Ramos (cell line): Measurements from ENCODE around the gene DIO1.
"Not testable (repeated sequence)": the region's sequence is repeated elsewhere in the genome, so short reads cannot be mapped to it uniquely, and the experiment has no call there.

Experiments used
- in situ Hi-C: fragments of 300-500 bp; cut with MboI; formaldehyde crosslinking; loops from one replicate; pipeline ENCODE4 v1.14.3; 2022; ENCODE audit warnings: low sequenced_read_pairs; ENCODE audit not compliant: unreplicated experiment

DIO1 gene

DNA sequence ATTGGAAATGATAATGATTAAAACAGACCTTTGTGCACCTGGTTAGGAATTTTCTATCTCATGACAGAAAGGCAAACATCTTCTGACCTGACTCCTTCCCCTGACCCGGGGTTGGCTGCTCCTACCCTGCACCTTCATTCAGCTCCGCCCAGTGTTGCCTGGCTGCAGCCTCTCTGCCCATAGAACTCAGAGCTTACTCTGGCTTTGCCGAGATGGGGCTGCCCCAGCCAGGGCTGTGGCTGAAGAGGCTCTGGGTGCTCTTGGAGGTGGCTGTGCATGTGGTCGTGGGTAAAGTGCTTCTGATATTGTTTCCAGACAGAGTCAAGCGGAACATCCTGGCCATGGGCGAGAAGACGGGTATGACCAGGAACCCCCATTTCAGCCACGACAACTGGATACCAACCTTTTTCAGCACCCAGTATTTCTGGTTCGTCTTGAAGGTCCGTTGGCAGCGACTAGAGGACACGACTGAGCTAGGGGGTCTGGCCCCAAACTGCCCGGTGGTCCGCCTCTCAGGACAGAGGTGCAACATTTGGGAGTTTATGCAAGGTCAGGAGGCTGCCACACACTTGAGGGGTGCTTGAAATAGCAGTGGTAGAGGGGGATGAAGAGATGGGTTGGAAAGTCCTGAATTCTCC, at the start of gene DIO1:
DIO1 (plus strand) TSS at position 189 of the 638 bp plus-strand sequence; CDS start at position 213, 24 bp downstream.
- in situ Hi-C loops = no loop called here

DNA sequence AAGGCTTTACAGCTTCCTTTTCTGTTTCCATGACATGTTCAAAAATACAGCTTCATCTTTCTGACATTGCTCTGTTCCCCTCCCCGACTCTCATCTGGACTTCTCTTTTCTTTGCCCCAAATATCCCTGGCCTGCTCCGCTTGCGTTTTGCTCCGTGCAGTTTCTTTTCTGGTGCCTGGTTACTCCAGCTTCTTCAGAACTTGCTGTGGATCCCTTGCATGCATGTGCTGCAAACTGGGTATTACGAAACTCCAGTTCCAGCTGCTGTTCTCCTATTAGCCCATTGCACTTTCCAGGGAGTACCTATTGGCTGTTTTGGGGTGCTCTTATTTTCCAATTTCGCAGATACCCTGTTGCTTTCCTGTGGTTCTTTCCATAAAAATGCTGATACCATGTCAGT, 46.0 kb upstream of the DIO1 start:
- in situ Hi-C loops = no loop called here

DNA sequence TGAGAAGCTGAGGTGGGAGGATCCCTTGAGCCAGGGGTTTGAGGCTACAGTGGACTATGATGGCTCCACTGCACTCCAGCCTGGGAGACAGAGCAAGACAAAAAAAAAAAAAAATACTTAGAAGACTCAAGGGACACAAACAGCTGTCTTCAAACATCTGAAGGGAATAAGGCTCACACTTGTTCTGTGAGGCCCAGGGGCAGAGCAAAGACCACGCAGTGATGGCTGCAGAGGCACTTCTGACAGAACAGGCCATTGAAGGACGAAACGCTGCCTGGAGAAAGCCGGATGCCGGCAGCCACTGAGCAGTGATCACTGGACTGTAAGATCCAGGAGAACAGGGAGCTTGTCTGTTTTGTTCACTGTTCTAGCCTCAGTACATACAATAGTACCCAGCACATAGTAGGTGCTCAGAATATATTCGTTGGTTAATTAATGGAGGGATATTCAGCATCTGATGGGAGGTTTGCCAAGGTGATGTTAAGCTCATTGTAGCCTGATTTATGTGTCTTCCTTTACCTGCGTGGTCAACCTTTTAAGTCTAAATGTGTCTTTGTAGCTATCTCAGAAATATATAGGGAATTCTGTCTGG, 43.8 kb upstream of the DIO1 start:
- in situ Hi-C loops = loop anchor here (5.0 to 25.0 kb wide), 2 partner anchors 112 to 637 kb away; no protein-coding TSS in a partner anchor

DNA sequence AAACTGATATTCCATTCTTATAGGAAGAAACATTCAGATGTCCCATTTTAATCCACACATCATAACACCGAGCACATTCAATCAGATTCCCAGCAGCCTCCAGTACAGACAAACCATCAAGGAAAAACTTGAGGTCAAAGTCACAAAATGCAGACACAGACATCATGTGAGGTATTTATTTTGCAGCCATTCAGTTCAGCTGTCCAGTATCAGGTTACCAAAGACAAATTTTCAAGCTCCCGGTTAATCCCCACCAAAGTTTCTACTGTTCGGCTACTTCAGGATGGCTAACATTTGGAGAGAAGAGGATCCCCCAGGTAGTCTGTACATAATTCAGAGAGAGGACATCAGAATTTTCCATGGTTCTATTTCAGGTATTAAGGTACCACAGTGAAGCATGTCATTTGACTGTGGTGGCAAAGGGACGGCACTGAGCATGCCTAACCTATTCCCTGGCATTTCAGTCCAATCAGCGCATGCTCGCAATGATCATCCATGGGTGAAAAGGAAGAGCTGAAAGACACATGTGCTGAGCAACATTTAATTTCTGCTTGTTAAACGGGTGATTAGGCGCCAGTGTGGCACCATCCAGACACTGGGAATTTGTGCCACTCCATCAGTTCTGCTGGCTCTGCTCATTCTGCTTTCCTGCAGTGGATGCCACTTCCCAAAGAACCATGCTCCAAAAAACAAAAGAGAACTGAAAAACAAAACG, 42.3 kb upstream of the DIO1 start:
- in situ Hi-C loops = loop anchor here (5.0 to 25.0 kb wide), 2 partner anchors 111 to 636 kb away; no protein-coding TSS in a partner anchor

DNA sequence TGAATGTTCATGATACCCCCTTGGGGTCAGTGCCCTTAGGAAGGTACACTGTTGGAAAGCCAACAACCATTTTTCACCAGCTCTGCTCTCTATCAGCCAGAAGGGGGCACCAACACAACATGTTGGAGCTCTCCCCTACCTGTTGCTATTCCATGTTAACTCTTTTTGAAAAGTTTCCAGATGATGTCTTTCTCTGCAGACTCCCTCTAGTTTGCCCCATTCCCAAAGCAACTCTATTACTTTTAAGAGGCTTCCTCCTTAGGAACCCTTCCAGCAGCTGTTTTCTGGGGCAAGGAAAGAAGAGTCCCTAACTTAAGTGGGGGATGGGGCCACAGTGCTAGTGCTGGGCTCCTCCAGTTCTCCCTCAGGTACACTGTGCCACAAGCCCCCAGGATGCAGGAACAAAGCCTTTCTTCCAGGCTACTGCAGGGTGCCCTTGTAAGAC, 33.0 kb upstream of the DIO1 start:
- in situ Hi-C loops = loop anchor here (25.0 kb wide), 1 partner anchor 626 kb away; no protein-coding TSS in a partner anchor

DNA sequence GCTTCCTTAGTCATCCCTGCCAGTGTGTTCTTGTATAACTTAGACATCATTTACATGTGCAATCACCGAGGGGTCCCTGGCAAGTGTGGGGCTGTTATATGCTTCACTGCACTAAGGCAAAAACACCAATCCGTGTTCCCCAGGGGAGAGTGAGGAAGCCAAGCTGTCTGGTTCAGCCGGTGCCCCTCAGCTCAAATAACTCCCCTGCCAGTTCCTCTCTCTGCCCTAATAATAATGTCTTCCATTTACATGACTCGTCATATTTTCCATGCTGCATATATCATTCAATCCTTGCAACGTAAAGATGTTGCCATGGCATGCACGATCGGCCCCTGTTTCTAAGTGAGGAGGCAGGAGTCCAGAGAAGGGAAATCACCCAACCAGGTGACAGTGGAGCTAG, 31.5 kb upstream of the DIO1 start:
- in situ Hi-C loops = loop anchor here (25.0 kb wide), 1 partner anchor 625 kb away; no protein-coding TSS in a partner anchor

DNA sequence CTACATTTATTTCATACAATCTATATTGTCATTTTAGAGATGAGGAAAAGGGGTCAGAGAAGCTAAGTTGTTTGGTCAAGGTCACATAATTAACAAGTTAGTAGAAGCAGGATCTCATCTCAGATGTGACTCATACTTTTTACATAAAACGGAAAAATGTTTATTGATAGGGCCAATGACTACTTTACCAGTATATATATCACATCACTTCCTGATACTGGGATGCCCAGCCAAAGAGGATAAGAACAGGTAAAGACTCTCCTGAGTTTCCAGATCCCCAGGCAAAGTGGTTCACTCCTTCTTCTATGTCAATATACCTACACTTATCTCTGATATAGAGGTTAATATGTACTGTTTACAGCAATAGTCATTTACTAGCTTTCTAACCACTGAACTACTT, 25.4 kb upstream of the DIO1 start:
- in situ Hi-C loops = loop anchor here (25.0 kb wide), 1 partner anchor 619 kb away; no protein-coding TSS in a partner anchor

DNA sequence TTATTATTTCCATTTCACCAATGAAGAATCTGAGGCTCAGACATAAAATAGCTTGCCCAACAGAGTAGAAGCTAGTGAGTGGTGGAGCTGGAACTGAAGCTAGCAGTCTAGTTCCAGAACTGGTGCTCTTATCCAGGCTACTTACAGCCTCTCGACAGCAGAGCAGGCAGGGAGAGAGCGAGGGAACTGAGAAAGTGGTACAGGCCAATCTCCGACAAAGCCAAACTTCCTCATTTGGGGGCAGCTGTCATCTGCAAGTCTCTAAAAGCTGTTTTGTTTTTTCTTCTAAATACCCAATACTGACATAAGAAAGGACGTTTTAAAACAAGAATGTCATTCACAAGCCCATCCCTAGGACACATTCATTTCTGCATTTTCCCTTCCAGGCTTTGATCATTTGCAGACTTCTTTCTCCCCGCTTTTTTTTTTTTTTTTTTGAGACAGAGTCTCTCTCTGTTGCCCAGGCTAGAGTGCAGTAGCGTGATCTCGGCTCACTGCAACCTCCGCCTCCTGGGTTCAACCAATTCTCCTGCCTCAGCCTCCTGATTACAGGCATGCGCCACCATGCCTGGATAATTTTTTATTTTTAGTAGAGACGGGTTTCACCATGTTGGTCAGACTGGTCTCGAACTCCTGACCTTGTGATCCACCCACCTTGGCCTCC, 24.4 kb upstream of the DIO1 start:
- in situ Hi-C loops = loop anchor here (25.0 kb wide), 1 partner anchor 618 kb away; no protein-coding TSS in a partner anchor

DNA sequence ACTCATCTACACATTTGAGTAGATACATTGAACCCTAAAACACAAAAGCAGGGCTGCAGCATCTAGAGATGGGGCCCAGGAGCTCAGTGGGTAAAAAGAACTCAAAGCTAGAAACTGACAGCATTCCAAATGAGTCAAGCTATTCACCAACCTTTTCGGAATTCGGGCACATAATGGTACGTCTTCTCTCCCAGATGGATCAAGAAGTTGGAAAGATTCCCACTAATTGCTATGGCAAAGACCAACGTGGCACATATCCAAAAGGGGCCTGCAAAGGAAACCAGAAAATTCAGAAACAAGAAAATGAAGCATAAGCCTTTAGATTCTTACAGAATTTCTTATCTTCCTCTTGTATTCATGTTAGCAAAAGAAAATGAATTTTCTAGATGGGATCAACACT, 22.8 kb upstream of the DIO1 start:
- in situ Hi-C loops = loop anchor here (25.0 kb wide), 1 partner anchor 616 kb away; no protein-coding TSS in a partner anchor

DNA sequence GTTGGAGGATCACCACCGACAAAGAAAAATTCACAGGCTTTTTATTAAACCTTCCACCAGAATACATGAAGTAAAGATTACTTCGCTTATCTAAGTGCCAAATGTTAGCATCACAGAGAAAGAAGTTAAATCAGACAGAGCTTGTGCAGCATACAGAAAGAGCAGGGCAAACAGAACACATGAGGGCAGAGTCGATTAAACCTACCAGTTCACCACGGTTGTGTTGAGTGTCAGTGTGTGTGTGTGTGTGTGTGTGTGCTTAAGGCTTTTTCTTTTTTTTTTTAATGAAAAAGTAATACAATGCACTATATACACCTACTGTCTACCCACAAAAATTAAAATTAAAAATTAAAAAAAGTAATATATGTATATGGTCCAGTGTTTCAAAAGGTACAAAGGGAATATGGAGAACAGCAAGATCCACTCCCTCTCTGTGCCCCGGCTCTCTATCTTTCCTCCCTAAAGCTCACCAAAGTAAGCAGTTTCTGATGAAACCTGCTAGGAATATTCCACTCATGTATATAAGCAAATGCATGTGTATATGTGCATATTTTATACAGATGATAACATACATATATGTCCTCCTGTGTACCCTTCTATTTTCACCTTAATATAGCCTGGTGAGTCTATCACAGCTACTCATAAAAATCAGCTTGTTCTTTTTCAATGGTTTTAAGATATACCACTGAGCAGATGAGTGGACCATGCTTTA, 22.1 kb upstream of the DIO1 start:
- in situ Hi-C loops = loop anchor here (25.0 kb wide), 1 partner anchor 615 kb away; no protein-coding TSS in a partner anchor

DNA sequence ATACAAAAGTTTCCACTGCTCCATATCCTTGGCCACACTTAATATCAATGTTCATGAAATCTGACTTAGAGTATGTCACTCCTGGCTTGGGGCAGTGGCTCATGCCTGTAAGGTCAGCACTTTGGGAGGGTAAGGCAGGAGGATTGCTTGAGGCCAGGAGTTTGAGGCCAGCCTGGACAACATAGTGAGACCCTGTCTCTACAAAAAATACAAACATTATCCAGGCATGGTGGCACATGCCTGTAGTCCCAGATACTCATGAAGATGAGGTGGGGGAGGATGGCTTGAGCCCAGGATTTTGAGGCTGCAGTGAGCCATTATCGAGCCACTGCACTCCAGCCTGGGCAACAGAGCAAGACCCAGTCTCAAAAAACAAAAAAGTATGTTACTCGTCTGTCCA, 18.8 kb upstream of the DIO1 start:
- in situ Hi-C loops = not testable (repeated sequence)

DNA sequence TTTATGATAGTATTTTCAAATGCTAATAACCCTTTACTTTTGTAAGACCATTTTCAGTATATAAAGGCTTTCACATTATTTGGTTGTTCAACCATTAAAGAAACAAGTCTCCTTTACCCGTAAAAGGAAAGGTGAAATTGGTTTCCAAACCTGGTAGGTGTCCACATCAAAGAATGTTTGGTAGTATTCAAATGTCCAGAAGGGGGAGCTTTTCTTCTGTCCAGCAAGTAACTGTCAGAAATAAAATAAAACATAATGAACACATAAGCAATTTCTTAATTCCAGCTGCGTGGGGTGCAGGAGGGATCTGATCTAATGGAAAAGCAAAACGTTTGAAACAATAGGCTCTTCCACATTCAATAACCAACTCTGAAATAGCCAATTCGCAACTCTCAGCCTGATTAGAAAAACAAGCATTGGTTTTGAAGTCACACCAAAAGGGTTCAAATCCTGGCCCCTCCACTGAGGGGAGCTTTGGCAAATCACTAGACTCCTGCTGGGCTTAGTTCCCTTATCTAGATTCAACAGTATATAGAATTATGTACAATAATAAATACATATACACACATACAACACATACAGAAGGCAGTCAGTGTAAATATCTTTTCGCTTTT, 15.4 kb upstream of the DIO1 start:
- in situ Hi-C loops = no loop called here

DNA sequence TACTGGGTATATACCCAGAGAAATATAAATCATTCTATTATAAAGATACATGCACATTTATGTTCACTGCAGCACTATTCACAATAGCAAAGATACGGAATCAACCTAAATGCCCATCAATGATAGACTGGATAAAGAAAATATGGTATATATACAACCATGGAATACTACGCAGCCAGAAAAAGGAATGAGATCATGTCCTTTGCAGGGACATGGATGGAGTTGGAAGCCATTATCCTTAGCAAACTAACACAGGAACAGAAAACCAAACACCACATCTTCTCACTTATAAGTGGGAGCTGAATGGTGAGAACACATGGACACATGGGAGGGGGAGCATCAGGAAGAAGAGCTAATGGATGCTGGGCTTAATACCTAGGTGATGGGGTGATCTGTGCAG, 12.1 kb upstream of the DIO1 start:
- in situ Hi-C loops = not testable (repeated sequence)

DNA sequence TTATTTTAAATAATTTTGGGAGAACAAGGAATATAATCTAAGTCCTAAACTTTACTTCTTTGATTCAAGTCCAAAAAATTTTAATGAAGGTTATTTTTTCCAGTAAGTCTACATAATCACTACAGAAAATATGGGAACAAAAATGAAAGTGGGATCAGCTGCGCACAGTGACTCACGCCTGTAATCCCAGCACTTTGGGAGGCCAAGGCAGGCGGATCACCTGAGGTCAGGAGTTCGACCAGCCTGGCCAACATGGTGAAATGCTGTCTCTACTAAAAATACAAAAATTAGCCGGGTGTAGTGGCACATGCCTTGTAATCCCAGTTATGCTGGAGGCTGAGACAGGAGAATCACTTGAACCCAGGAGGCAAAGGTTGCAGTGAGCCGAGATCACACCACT, 10.4 kb upstream of the DIO1 start:
- in situ Hi-C loops = not testable (repeated sequence)

DNA sequence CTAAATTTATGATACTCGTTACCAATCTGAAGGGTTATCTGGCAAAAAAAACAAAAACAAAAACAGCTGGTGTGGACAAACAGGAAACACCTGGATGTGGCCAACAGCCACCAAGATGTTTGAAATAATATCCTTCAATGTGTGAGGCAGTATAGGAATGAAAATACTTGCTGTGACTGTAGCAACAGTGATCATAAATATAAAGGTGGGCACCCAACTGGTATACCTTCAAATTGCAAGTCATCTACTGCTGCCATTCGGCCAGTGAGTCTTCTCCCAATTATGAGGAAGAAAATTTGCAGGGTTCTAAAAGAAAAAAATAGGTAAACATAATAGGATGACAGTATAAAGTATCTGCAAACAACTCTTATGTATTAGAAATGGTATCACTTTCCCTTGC, 5.3 kb upstream of the DIO1 start:
- in situ Hi-C loops = no loop called here

DNA sequence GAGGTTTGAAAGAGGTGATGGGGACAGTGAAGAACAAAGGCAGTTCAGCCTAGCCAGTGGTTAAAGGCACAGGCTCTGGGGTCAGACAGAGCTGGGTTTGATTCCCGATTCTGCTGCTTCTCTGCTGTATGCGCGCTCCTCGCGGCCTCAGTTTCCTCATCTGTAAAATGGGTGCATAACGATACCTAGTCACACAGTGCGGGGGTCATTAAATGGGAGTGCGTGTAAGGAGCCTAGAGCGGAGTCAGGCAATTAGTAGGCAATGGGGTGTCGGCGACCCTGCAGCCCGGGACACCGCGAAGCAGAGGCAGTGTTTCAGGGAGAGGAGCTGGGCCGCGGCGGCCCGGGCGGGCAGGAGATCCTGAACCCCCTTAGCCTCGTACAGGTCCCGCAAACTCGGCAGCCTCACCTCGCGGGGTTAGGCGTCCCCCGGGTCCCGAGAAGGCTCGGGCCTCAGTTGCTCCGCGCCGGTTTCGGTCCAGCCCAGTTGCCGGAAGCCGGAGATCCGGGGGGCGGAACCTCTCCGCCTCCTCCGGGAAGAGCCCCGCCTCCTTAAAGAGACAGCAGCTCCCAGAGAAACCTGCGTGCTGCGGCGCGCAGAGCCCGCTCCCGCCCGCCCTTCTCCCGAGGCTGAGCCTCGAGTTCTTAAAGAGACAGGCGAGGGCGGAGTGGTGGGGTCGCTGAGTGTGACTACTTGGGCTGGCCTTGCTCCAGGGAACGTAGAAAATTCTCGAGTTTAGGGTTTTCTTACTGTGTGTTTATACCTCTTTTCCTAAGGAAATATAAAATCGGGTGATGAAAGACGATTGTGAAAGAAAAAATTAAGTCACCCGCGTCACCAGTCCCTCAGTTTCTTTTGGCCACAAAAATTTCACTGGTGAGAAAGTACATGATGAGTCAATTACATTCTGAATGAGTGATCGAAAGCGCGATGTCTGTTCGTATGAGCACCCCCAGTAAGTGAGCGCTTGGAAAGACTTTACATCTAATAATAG, 4.4 kb upstream of the DIO1 start, which contains the start of gene YIPF1:
YIPF1 (minus strand) TSS at position 494 of the 995 bp plus-strand sequence. CDS start 860 bp downstream, outside the sequence.
- in situ Hi-C loops = no loop called here

DNA sequence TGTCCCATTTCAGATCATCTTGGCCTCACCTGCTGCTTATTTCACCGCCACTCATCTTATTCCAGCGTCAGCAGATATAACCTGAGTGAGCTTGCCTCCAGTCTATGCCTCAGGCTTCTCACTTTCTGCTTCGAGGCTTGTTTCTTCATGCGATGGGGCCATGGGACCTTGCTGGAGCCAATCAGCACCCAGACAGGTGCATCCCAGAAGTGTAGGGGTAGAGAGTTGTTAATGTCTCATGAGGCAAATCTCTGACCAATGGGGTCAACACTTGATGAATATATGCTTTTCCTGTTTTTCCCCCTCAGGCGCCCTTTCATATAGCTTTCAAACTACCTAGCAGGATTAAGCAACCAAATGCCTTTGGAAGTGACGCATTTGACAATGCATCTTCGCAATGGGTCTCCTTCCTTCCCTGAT, 3.5 kb upstream of the DIO1 start:
- in situ Hi-C loops = no loop called here

DNA sequence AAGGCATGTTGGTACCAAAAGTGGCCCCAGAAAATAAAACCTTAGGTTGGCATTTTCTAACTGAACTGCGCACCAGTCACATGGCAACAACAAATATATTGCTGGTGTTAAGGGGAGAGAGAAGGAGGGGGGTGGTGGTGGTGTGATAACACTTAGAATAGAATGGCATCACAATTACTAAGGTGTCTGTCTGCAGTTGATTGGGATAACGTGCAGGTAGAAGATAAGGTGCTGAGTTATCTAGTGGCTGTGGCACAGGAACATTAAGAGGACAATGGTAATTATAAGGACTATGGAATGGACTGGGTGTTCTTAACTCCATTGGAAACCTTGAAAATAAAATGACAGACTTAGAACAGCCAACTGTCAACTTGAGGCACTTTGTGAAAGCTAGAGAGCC, 3.0 kb upstream of the DIO1 start:
- in situ Hi-C loops = no loop called here
